Ovary (tissue), 10 donors: Measurements from ENCODE around the gene NKD2. TPM values are rescaled to one million over a fixed set of nuclear protein-coding genes. Genes with fewer than 3 reads are reported as not detected.

Experiments
- DNase-seq, 5 donors: peaks; one replicate each; pipeline ENCODE4 v3.0.0-alpha.2; 2019 to 2020
- H3K27ac ChIP-seq, 2 donors: fragments of 200-600 bp; one replicate each; pipeline versions ENCODE4 v1.5.1 to v1.8.0; 2019 to 2022
- H3K27me3 ChIP-seq: fragments of 200-600 bp; one replicate; pipeline ENCODE4 v1.8.0; 2022
- H3K36me3 ChIP-seq: fragments of 200-600 bp; sonication (generic); one replicate; pipeline ENCODE4 v1.5.1; 2019
- H3K4me1 ChIP-seq: one replicate; pipeline ENCODE4 v1.8.1; 2013; ENCODE audit warnings: mild to moderate bottlenecking, moderate library complexity; ENCODE audit not compliant: insufficient read depth
- H3K4me3 ChIP-seq: fragments of 200-600 bp; sonication (generic); one replicate; pipeline ENCODE4 v1.5.1; 2017
- H3K9me3 ChIP-seq, 2 donors: fragments of 200-600 bp in 1 of 2; sonication (generic) in 1 of 2; one replicate each; pipeline versions ENCODE4 v1.5.1 to v1.8.1; 2013 to 2019; ENCODE audit warnings: mild to moderate bottlenecking in 1 of 2, moderate library complexity in 1 of 2
- EP300 ChIP-seq: sonication (generic); formaldehyde crosslinking; IDR thresholded peaks from one replicate; pipeline ENCODE4 v1.6.1; 2017; ENCODE audit warnings: antibody characterized with exemption
- POLR2A ChIP-seq: fragments of 450-650 bp; IDR thresholded peaks from one replicate; pipeline ENCODE4 v1.6.1; 2017; ENCODE audit warnings: antibody characterized with exemption, mild to moderate bottlenecking, moderate library complexity
- WGBS, 3 donors: extraction: QIAGEN DNeasy Blood & Tissue Kit in 1 of 3; methylation state at CpG; one replicate each; pipeline versions ENCODE4 v1.1.5 to v1.1.7; 2013 to 2017; 5-methylcytosine and 5-hydroxymethylcytosine counted together
- intact Hi-C, 4 donors: fragments of 100-400 bp; cut with DNase I; formaldehyde crosslinking; loops; one replicate each; pipeline versions ENCODE4 v1.11.0 to v1.15.1; 2022 to 2023
- long read RNA-seq, 3 donors: library from polyadenylated mRNA in 2 of 3; unstranded in 2 of 3; transcript quantifications; one replicate each; pipeline ENCODE4 v2.0.0 and lab custom pipeline, GENCODE V29; 2021 to 2026
- polyA plus RNA-seq, 2 donors: library from polyadenylated mRNA; stranded (reverse); fragments of 200-250 nt in 1 of 2; fragments of 350-450 nt in 1 of 2; fragmentation: Illumina TruSeq in 1 of 2; extraction: RNeasy Lipid Tissue Mini Kit (QIAGEN cat#74804) in 1 of 2; gene quantifications; one replicate each; pipeline ENCODE4 v1.2.3, GENCODE V29; 2013 to 2014
- total RNA-seq, 7 donors: library from RNA; depleted of rRNA in 2 of 7; stranded (reverse); fragments of >200 nt in 2 of 7; fragmentation: NEBNext Ultra II Directional in 3 of 7; extraction: Animal tissue kit (Norgen Biotek cat#: 25700) in 3 of 7; gene quantifications; one replicate each; pipeline versions ENCODE4 v1.1.0 to v1.2.4, GENCODE V29; 2016 to 2023
- TF ChIP-seq, protein P1 (sequence below), 3 donors: fragments of 450-650 bp in 2 of 3; fragments of 200-600 bp in 1 of 3; IDR thresholded peaks; one replicate each; pipeline versions ENCODE4 v1.5.1 to v1.8.0; 2016 to 2022; ENCODE audit warnings: antibody characterized with exemption in 3 of 3, mild to moderate bottlenecking in 1 of 3
- donor health status: DM: no; HTN: no; CAD: no; lungs with moderate emphysema.
- donor health status: DM: no; HTN: no; CAD: no.
- donor health status: Bipolar disorder and iron deficiency.
- donor health status: DM: yes; HTN: yes; CAD: no.
- donor health status: DM: no; HTN: no; CAD: no.
- donor health status: DM: yes; HTN: yes; CAD: no.

The NKD2 gene, protein sequence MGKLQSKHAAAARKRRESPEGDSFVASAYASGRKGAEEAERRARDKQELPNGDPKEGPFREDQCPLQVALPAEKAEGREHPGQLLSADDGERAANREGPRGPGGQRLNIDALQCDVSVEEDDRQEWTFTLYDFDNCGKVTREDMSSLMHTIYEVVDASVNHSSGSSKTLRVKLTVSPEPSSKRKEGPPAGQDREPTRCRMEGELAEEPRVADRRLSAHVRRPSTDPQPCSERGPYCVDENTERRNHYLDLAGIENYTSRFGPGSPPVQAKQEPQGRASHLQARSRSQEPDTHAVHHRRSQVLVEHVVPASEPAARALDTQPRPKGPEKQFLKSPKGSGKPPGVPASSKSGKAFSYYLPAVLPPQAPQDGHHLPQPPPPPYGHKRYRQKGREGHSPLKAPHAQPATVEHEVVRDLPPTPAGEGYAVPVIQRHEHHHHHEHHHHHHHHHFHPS
- 10 to 100 TPM in 1 of 7 donors, 1 to 10 TPM in 4, under 1 TPM in 2; 0.33 to 17.2 (median 1.5) TPM for total RNA-seq
- polyA plus RNA-seq, result under 1 TPM in 1 of 2 donors, not detected in 1; 0.80 TPM
- long read RNA-seq, donor 1, result 0 reads
- long read RNA-seq, donor 2, partial matches to known transcripts, result 0 of 2 reads
- long read RNA-seq, donor 2, other reads (novel, unspliced or antisense), result 0 of 2 reads
- long read RNA-seq, donor 3, result 0 reads

DNA sequence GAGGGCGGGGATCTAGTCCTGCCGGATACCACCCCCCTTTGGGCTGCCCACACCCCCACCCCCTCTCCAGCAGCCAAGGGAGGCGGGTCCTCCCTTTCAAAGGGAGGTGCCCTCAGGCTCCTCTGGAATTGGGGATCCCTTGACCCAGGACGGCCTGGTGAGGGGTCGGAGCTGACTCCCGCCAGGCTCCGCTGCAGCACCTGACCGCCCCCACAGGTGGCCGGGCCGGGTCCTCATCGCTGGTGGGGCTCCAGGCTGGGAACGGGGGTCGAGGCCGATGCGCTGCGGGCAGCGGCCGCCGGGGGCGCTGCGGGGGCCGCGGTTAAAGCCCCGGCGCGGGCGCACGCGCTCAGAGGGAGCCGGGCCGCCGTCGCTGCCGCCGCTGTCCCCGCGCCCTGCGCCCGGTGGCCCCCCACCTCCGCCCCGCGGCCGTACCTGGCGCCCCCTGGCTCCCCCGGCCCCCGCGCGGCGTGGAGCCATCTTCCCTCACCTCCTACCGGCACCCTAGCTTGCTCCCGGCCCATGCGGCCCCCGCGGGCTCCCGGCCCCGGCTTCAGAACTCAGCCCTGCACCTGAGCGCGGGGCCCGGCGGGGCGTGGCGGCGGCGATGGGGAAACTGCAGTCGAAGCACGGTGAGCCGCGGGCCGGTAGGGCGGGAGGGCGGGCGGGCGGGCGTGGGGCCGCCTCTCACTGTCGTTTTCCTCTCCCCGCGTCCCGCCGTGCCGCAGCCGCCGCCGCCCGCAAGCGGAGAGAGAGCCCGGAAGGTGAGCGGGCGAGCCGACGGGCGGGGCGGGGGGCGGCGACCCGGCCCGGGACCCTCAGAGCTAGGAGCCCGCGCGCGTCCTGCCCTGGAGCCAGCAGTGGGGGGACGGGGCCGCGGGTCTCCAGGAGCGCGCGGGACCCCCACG is at the start of gene NKD2:
TSS of gene NKD2 (plus strand) at position 352 of the 908 bp plus-strand sequence. CDS start at position 608, 256 bp downstream.
- Histone ChIP-seq H3K4me3 (peak within 1 kb of the TSS; percentile 22), H3K36me3 (no peaks in the 10 kb centered on the region), H3K4me1 (peaks cover 6% of the 10 kb centered on the region), H3K27ac (no peak within 1 kb of the TSS), H3K9me3 (no peaks in the 10 kb centered on the region), H3K27me3 (no peaks in the 10 kb centered on the region)
- peak; percentile 11 to 53 (median 25) for DNase-seq
- TF ChIP-seq, protein P1, sequence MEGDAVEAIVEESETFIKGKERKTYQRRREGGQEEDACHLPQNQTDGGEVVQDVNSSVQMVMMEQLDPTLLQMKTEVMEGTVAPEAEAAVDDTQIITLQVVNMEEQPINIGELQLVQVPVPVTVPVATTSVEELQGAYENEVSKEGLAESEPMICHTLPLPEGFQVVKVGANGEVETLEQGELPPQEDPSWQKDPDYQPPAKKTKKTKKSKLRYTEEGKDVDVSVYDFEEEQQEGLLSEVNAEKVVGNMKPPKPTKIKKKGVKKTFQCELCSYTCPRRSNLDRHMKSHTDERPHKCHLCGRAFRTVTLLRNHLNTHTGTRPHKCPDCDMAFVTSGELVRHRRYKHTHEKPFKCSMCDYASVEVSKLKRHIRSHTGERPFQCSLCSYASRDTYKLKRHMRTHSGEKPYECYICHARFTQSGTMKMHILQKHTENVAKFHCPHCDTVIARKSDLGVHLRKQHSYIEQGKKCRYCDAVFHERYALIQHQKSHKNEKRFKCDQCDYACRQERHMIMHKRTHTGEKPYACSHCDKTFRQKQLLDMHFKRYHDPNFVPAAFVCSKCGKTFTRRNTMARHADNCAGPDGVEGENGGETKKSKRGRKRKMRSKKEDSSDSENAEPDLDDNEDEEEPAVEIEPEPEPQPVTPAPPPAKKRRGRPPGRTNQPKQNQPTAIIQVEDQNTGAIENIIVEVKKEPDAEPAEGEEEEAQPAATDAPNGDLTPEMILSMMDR (IDR thresholded peaks at IDR 0.05), result peak in 2 of 3 donors; percentile 25 to 58
- TF ChIP-seq POLR2A (no peak), EP300 (no peak)
- intact Hi-C loops, result no loop called here
- WGBS, 3 donors, result 2 to 5% (median 2%) methylated on average over 27 to 107 of the region's 108 CpGs

DNA sequence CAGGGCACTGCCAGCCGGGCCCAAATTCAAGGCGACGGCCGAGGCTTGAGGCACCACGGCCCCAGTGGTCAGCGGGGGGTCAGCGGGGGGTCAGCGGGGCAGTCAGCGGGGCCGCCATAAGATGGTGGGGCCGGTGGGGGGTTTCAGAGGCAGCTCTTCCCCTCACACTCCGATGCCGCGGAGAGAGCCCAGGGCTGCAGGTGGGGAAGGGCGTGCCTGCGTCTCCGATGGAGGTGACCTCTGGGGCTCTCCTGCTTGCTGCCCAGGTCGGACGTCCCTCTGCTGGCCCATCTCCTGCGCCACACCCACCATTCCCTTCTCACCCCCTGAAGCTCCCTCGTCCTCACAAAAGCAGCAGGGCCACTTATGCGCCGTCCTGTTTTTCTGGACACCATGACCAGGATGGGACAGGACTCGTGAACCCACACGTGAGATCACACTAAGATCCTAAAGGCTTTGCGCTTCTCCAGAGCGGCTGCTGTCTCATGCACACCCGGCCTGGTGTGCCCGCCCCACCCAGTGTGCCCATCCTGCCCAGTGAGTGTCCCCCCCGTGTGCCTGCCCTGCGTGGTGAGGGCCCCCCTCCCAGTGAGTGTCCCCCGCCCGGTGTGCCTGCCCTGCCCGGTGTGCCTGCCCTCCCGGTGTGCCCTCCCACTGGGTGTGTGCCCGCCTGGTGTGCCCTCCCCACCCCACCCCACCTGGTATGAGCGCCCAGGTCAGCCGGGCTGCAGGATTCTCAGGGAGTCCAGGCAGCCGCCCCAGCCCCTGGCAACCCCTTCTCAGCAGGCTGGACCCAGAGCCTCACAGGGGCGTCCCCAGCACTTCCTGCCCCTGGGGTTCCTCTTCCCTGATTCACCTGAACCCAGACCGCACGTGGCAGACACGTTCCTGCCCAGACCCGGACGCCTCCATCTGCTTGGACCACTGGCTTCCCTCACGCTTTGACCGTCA is 48.7 kb upstream of the NKD2 start:
- 90 to 92% (median 91%) methylated on average over 43 to 47 of the region's 47 CpGs for WGBS, 3 donors
- Histone ChIP-seq H3K27ac (no peak overlapping the region), H3K27me3 (no peaks in the 10 kb centered on the region), H3K4me3 (no peak overlapping the region), H3K36me3 (no peaks in the 10 kb centered on the region), H3K4me1 (peaks cover 24% of the 10 kb centered on the region), H3K9me3 (no peaks in the 10 kb centered on the region)
- TF ChIP-seq EP300, result no peak
- TF ChIP-seq, protein P1 (IDR thresholded peaks at IDR 0.05), result no peak
- no peak for TF ChIP-seq POLR2A
- intact Hi-C loops, result no loop called here
- no peak for DNase-seq

DNA sequence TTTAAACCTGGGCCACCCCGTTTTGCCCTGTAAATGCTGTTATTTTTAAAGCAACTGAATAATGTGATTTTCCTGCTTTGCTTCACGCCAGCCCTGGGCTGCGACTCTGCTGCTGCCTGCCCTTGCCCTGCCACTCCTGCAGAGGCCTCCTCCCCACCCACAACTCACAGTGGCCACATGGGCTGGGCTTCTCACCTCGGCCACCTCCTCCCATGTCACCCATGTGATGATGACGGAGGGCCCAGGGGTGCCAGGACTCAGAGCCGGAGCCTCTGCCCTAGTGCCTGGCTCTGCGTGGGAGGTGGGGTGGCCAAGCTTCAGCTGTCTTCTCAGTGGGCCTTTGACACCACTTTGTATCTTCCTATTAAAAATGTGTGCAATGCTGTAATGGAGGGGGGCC is 48.1 kb upstream of the NKD2 start:
- Histone ChIP-seq H3K4me3 (no peak overlapping the region), H3K36me3 (no peaks in the 10 kb centered on the region), H3K9me3 (no peaks in the 10 kb centered on the region), H3K4me1 (peaks cover 24% of the 10 kb centered on the region), H3K27ac (no peak overlapping the region), H3K27me3 (no peaks in the 10 kb centered on the region)
- 74 to 88% (median 80%) methylated on average over 7 of the region's 7 CpGs for WGBS, 3 donors
- no peak for TF ChIP-seq EP300
- TF ChIP-seq, protein P1 (IDR thresholded peaks at IDR 0.05), result no peak
- no peak for TF ChIP-seq POLR2A
- intact Hi-C loops, result no loop called here
- no peak for DNase-seq
